ENCODE data around the gene GGA2.
"Not testable (repeated sequence)": the region's sequence is repeated elsewhere in the genome, so short reads cannot be mapped to it uniquely, and the experiment has no call there.

Gene GGA2

GRCh38 chr16:23504453-23505179 lies 5.7 kb downstream of the GGA2 start:
- DNase-seq (ENCODE audit: low read depth) = no peak

- DNase-seq (ENCODE audit: low read depth) = no peak
Observed at GRCh38 chr16:23504076-23504452, 6.2 kb downstream of the GGA2 start.

DNA sequence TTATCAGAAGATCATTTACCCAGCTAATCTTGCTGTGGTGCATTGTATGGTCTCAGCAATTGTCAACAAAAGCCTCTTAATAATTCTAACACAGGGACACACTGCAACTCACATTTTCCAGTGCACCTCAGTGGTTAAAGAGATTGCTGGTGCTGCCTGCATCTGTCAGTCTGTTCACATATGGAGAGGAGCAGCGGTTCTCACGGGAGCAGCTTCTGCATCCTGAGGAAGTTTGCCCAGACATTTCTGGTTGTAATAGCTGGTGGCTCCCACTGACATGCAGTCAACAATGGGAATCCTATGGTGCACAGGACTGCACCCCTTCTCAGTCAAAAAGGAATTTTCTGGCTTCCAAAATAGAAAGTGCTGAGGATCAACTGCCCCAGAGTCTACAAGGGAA lies 7.8 kb downstream of the GGA2 start:
- DNase-seq (ENCODE audit: low read depth) = no peak

DNA sequence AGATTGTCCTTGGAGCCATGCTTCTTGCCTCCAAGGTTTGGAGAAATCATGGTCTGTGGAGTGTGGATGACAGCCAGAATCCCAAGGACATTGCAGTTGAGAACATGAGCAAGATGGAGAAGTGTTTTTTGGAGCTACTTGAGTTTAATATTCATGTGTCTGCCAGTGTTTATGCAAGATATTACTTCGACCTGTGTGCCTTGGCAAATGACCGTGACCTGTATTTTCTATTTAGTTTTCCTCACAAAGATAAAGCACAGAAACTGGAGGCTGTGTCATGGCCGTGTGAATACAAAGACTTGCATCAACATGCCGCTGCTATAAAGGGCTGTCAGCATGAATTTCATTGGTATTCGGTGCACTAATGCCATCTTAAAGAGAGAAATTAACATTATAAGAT lies 9.0 kb downstream of the GGA2 start:
- DNase-seq (ENCODE audit: low read depth) = no peak

GRCh38 chr16:23500862-23501225 lies 9.4 kb downstream of the GGA2 start:
- no peak for DNase-seq (ENCODE audit: low read depth)

DNA sequence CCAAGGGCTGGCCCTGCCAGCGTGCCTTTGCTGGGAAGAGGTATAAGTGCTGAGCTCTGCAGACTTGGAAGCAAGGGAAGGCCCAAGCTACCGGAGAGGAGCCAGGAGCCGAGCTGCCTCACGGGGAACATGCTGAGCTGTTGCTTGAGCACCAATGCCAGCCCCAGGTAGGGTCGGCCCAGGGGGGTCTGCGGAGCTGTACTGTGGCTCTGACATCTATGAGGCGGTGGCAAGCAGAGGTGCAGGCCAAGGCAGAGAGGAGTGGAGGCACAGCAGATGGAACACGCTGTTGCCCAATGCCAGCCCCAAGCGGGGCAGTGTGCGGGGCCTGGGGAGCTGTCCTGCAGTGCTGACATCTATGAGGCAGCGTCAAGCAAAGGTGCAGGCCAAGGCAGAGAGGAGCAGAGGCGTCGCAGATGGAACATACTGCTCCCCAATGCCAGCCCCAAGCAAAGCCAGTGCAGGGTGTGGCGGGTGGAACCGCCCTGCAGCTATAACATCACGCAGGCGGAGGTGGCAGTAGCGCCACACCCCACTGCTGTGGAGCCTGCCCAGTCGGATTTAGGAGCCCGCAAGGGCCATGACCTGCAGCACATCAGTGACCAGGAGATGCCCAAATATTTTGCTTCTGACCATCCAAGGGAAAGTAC lies 10.0 kb downstream of the GGA2 start:
- DNase-seq (ENCODE audit: low read depth) = no peak

GRCh38 chr16:23499801-23500200 lies 10.5 kb downstream of the GGA2 start:
- DNase-seq (ENCODE audit: low read depth) = no peak

DNA sequence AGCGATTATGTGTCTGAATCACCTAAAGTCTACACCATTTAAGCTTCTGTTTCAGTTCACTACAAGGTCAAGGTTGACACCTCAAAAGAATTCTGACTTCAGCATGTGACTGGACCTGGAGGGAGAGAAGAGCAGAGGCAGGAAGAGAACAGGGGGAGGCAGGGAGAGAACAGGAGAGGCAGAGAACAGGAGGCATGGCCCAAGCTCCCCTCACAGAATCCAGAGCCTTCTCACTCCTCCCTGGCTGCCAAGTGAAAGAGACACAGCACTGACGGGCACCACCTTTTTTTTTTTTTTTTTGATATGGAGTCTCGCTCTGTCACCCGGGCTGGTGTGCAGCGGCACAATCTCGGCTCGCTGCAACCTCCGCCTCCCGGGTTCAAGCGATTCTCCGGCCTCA lies 11.4 kb downstream of the GGA2 start:
- DNase-seq (ENCODE audit: low read depth) = no peak

- no peak for DNase-seq (ENCODE audit: low read depth)
Observed at GRCh38 chr16:23497543-23497868, 12.8 kb downstream of the GGA2 start.

- DNase-seq (ENCODE audit: low read depth) = no peak
Observed at GRCh38 chr16:23496821-23497542, 13.3 kb downstream of the GGA2 start.

- no peak for DNase-seq (ENCODE audit: low read depth)
Observed at GRCh38 chr16:23495671-23496070, 14.6 kb downstream of the GGA2 start.

- no peak for DNase-seq (ENCODE audit: low read depth)
Observed at GRCh38 chr16:23494188-23494587, 16.1 kb downstream of the GGA2 start.

- no peak for DNase-seq (ENCODE audit: low read depth)
Observed at GRCh38 chr16:23491490-23492391, 18.6 kb downstream of the GGA2 start.

DNA sequence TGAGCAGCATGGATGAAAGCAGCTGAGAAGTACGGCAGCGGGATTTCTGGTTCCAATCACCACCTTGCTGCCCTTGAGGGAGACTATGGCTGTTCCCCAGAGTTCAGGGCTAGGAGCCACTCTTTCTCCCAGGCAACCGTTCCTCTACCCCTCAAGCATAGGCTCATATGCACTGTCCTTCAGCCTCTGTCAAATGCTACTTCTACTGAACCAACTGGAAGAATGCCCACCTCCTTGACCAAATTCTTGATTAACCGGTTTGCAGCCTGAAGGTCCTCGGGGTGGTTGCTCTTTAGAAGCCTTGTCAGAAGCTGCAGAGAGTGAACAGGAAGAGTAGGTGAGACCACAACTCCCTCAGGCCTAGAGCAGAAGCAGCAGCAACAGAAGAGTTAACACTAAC lies 23.8 kb downstream of the GGA2 start:
- DNase-seq (ENCODE audit: low read depth) = no peak

GRCh38 chr16:23485841-23486240 lies 24.5 kb downstream of the GGA2 start:
- DNase-seq (ENCODE audit: low read depth) = no peak

GRCh38 chr16:23485257-23485614 lies 25.1 kb downstream of the GGA2 start:
- DNase-seq (ENCODE audit: low read depth) = no peak

GRCh38 chr16:23484510-23485256 lies 25.6 kb downstream of the GGA2 start:
- no peak for DNase-seq (ENCODE audit: low read depth)

DNA sequence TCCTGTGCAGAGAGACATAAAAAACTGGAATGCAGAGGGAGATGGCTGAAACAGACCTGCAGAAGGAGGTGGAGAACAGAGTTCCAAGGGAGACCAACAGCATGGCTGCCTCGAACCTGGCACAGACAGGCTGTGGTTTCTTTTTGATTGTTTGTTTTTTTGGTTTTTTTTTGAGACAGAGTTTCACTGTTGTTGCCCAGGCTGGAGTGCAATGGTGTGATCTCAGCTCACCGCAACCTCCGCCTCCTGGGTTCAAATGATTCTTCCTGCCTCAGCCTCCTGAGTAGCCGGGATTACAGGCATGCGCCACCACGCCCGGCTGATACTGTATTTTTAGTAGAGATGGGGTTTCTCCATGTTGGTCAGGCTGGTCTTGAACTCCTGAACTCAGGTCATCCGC lies 26.8 kb downstream of the GGA2 start:
- not testable (repeated sequence) for DNase-seq (ENCODE audit: low read depth)

- no peak for DNase-seq (ENCODE audit: low read depth)
Observed at GRCh38 chr16:23482778-23483177, 27.5 kb downstream of the GGA2 start.

DNA sequence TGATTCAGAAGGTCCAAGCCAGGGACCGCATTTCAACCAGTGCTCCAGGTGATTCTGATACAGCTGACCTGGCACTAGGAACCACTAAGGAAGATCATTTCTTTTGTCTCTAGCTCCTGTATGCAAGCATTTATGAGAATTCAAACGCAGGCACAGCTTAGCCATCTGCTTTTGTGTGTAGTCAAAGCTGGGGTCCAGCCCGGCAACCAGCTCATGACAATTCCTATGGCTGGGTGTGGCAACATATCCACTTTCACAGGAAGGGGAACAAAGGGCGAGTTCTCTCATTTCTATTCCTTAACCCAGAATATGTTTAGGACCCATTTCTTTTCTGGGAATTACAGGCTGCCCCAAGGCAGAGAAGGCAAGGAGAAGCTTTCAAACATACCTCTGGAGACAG lies 30.0 kb downstream of the GGA2 start:
- no peak for DNase-seq (ENCODE audit: low read depth)

GRCh38 chr16:23479138-23479537 lies 31.2 kb downstream of the GGA2 start:
- no peak for DNase-seq (ENCODE audit: low read depth)

DNA sequence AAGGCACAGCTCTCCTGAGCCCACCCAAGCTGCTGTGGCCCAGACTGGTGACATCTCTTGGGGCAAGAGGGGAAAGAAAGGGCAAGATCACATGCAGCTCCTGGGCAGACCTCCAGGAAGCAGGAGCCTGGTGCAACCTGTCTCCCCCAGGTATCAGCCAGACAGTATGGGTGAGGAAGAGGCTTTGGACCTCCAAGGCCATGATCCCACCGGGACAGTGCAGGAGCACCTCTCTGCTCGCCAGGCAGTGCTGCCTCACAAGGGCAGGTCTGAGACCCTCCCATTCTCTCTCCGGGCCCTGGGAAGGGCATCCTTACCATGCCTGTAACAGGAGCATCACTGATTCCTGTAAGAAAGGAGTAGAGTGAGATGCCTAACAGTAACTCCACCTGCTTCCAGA lies 31.7 kb downstream of the GGA2 start:
- no peak for DNase-seq (ENCODE audit: low read depth)
